Lower leg skin (tissue), 4 donors: ENCODE measurements around the gene AKT2. TPM values are rescaled to one million over a fixed set of nuclear protein-coding genes. Genes with fewer than 3 reads are reported as not detected.

ENCODE experiments used
- DNase-seq, 2 donors: peaks; one replicate each; pipeline ENCODE4 v3.0.0-alpha.2; 2019; ENCODE audit warnings: low spot score in 2 of 2
- H3K4me3 ChIP-seq: fragments of 200-600 bp; sonication (generic); 2 replicates; pipeline ENCODE4 v1.5.1; 2017; ENCODE audit warnings: mild to moderate bottlenecking, low read depth; ENCODE audit not compliant: poor library complexity, severe bottlenecking
- POLR2A ChIP-seq, 2 donors: fragments of 450-650 bp; IDR thresholded peaks; one replicate each; pipeline ENCODE4 v1.6.1; 2016 to 2017; ENCODE audit warnings: antibody characterized with exemption in 2 of 2, mild to moderate bottlenecking in 1 of 2, moderate library complexity in 1 of 2
- WGBS, 2 donors: methylation state at CpG; one replicate each; pipeline ENCODE4 v1.1.5; 2018; 5-methylcytosine and 5-hydroxymethylcytosine counted together
- intact Hi-C: fragments of 100-400 bp; cut with DNase I; formaldehyde crosslinking; loops from one replicate; pipeline ENCODE4 v1.15.0; 2023; ENCODE audit warnings: low total_unique reads
- total RNA-seq, 4 donors: library from RNA; depleted of rRNA; stranded (reverse); fragments of >200 nt; gene quantifications; one replicate each; pipeline ENCODE4 v1.1.0, GENCODE V29; 2016
- TF ChIP-seq, protein P1 (sequence below), 3 donors: fragments of 450-650 bp; IDR thresholded peaks; one replicate each; pipeline ENCODE4 v1.5.1; 2016; ENCODE audit warnings: antibody characterized with exemption in 3 of 3, mild to moderate bottlenecking in 3 of 3, moderate library complexity in 2 of 3

The AKT2 gene
- total RNA-seq, 4 donors from 2014 or later = 71.1 to 129 (median 82.2) TPM

DNA sequence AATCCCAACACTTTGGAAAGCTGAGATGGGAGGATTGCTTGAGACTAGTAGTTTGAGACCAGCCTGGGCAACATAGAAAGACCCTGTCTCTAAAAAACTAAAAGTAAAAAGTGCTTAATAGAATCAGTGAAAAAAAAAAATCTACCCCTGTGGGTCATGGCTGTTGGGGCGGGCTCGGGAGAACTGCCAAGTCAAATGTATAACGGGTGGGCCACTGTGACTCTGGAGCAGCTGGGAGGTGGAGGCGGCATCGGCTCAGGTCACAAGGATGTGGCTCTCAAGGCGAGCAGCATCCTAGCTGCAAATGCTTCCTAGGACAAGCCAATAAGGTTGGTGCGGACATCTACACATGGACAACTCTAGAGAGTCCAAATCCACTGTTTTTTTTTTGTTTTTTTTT lies 32.2 kb upstream of the AKT2 start:
- H3K4me3 ChIP-seq = no peak overlapping the region
- intact Hi-C loops = loop anchor here (10.0 kb wide), 1 partner anchor 207 kb away; no protein-coding TSS in a partner anchor
- WGBS, 2 donors = 78 to 86% methylated on average over 7 of the region's 7 CpGs
- TF ChIP-seq, protein P1, sequence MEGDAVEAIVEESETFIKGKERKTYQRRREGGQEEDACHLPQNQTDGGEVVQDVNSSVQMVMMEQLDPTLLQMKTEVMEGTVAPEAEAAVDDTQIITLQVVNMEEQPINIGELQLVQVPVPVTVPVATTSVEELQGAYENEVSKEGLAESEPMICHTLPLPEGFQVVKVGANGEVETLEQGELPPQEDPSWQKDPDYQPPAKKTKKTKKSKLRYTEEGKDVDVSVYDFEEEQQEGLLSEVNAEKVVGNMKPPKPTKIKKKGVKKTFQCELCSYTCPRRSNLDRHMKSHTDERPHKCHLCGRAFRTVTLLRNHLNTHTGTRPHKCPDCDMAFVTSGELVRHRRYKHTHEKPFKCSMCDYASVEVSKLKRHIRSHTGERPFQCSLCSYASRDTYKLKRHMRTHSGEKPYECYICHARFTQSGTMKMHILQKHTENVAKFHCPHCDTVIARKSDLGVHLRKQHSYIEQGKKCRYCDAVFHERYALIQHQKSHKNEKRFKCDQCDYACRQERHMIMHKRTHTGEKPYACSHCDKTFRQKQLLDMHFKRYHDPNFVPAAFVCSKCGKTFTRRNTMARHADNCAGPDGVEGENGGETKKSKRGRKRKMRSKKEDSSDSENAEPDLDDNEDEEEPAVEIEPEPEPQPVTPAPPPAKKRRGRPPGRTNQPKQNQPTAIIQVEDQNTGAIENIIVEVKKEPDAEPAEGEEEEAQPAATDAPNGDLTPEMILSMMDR (IDR thresholded peaks at IDR 0.05) = no peak
- TF ChIP-seq POLR2A (IDR thresholded peaks at IDR 0.05) = no peak
- DNase-seq = no peak

DNA sequence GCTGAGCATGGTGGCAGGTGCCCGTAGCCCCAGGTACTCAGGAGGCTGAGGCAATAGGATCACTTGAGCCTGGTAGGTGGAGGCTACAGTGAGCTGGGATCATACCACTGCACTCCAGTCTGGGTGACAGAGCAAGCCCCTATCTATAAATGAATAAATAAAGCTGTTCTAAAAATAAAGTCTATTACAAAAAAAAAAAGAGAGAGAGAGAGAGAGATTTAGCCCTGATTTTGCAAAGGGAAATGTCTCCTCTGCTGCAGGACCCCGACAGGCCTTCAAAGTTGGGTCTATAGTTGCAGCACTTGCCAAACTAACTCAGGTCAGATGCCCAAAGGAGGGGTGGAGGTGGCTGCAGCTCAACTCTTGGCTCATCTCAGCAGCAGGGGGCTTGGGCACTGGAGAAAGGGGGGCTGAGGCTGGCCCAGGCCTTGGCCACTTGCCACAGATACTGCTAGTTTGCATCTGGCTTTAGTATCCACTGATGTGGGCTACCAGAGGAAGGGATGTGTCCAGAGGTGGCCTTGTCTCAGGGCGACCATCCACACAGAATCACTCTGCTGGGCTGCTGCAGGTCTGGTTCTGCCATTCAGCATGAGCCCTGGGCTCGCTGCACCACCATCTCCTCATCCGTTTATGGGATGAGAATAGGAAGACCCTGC lies 30.8 kb upstream of the AKT2 start:
- H3K4me3 ChIP-seq = no peak overlapping the region
- TF ChIP-seq, protein P1 (IDR thresholded peaks at IDR 0.05) = no peak
- TF ChIP-seq POLR2A (IDR thresholded peaks at IDR 0.05) = no peak
- intact Hi-C loops = loop anchor here (10.0 kb wide), 1 partner anchor 209 kb away; no protein-coding TSS in a partner anchor
- 85 to 86% methylated on average over 5 of the region's 5 CpGs for WGBS, 2 donors
- no peak for DNase-seq

DNA sequence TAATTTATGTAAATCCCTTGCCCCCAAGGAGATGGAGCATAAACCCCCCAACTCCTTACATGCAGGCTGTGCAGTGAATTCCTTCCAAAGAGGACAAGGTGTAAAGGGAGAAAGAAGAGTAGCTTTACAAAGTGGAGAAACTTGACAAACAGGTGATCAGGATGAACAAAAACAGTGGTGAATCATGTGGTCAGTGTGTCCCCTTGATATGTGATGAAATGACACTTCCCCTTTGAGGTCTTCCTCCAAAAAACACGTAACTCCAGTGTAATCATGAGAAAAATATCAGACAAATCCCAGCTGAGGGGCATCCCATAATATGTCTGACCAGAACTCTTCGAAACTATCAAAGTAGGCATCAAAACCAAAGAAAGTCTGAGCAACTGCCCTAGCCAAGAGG lies 29.5 kb upstream of the AKT2 start:
- intact Hi-C loops = loop anchor here (10.0 kb wide), 1 partner anchor 210 kb away; no protein-coding TSS in a partner anchor
- TF ChIP-seq POLR2A (IDR thresholded peaks at IDR 0.05) = no peak
- TF ChIP-seq, protein P1 (IDR thresholded peaks at IDR 0.05) = no peak
- no peak overlapping the region for H3K4me3 ChIP-seq
- no peak for DNase-seq
- WGBS, 2 donors = 86 to 87% methylated on average over 2 of the region's 2 CpGs

DNA sequence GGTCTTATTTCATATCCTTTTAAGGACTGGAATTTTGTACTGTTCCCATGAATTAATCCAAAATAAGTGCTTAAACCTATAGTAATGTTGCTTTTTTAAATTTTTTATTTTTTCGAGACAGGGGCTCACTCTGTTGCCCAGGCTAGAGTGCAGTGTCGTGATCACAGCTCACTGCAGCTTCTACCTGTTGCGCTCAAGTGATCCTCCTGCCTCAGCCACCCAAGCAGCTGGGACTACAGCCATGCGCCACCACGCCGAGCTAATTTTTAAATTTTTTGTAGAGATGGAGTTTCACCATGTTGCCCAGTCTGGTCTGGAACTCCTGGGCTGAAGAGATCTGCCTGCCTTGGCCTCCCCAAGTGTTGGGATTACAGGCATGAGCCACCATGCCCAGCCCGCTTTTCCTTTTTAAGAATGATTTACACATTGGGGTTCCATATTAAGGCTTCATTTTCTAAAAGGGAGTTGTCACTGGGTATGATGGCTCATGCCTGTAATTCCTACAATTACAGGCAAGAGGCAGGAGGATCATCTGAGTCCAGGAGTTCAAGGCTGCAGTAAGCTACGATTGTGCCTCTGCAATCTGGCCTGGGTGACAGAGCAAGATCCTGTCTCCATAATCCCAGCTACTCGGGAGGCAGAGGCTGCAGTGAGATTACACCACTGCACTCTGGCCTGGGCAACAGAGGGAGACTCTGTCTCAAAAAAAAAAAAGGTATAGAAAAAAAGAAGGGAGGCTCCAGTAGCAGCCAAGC lies 28.3 kb upstream of the AKT2 start:
- no peak for DNase-seq
- WGBS, 2 donors = 93 to 95% methylated on average over 9 of the region's 9 CpGs
- intact Hi-C loops = loop anchor here (10.0 kb wide), 1 partner anchor 211 kb away; no protein-coding TSS in a partner anchor
- no peak for TF ChIP-seq POLR2A (IDR thresholded peaks at IDR 0.05)
- TF ChIP-seq, protein P1 (IDR thresholded peaks at IDR 0.05) = no peak
- H3K4me3 ChIP-seq = no peak overlapping the region

DNA sequence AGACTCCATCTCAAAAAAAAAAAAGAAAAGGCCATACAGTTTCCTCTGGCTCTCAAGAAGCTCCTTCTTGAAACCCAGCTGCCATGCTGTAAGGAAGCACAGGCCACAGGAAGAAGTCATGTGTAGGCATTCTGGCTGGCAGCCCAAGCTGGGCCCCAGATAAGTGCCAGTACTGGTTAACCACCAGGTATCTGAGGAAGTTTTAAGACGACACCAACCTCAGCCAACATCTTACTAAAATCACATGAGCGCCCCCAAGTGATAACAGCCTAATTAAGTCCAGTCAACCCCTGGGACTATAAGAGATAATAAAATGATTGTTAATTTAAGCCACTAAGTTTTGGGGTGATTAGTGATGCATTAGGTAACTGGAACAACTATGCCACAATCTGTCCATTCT lies 27.4 kb upstream of the AKT2 start:
- no peak overlapping the region for H3K4me3 ChIP-seq
- intact Hi-C loops = loop anchor here (10.0 kb wide), 1 partner anchor 212 kb away; no protein-coding TSS in a partner anchor
- no peak for DNase-seq
- 80 to 81% methylated on average over 2 of the region's 2 CpGs for WGBS, 2 donors
- TF ChIP-seq, protein P1 (IDR thresholded peaks at IDR 0.05) = no peak
- no peak for TF ChIP-seq POLR2A (IDR thresholded peaks at IDR 0.05)
